Glutamatergic neuron (in vitro differentiated cells): Measurements from ENCODE around the gene DOCK2. TPM values are rescaled to one million over a fixed set of nuclear protein-coding genes. Genes with fewer than 3 reads are reported as not detected.

Source experiments
- DNase-seq: peaks from one replicate; pipeline ENCODE4 v3.0.0; 2022
- H3K27ac Mint-ChIP-seq: one replicate; pipeline ENCODE4 v1.8.0; 2020; ENCODE audit warnings: mild to moderate bottlenecking, mixed read lengths, inconsistent platforms; ENCODE audit not compliant: unreplicated experiment
- H3K27me3 Mint-ChIP-seq: one replicate; pipeline ENCODE4 v1.8.0; 2020; ENCODE audit warnings: mild to moderate bottlenecking, moderate library complexity, mixed read lengths, inconsistent platforms; ENCODE audit not compliant: unreplicated experiment
- H3K36me3 Mint-ChIP-seq: one replicate; pipeline ENCODE4 v1.8.0; 2020; ENCODE audit warnings: mild to moderate bottlenecking, mixed read lengths, inconsistent platforms; ENCODE audit not compliant: unreplicated experiment
- H3K4me1 Mint-ChIP-seq: one replicate; pipeline ENCODE4 v1.8.0; 2020; ENCODE audit warnings: mild to moderate bottlenecking, low read depth, mixed read lengths, inconsistent platforms; ENCODE audit not compliant: unreplicated experiment
- H3K4me3 Mint-ChIP-seq: one replicate; pipeline ENCODE4 v1.8.0; 2020; ENCODE audit warnings: mild to moderate bottlenecking, mixed read lengths, inconsistent platforms; ENCODE audit not compliant: unreplicated experiment
- H3K9me3 Mint-ChIP-seq: one replicate; pipeline ENCODE4 v1.8.0; 2020; ENCODE audit warnings: mild to moderate bottlenecking, moderate library complexity, mixed read lengths, inconsistent platforms; ENCODE audit not compliant: unreplicated experiment
- CTCF ChIP-seq: fragments of 200-600 bp; sonication (generic); IDR thresholded peaks from one replicate; pipeline ENCODE4 v1.5.0; 2021; ENCODE audit not compliant: partially characterized antibody, unreplicated experiment
- total RNA-seq: library from RNA; stranded (reverse); fragmentation: NEBNext Ultra II Directional; extraction: Animal tissue kit (Norgen Biotek cat#: 25700); gene quantifications from one replicate; pipeline ENCODE4 v1.2.1, GENCODE V29; 2021; ENCODE audit not compliant: unreplicated experiment

DOCK2 gene
- total RNA-seq, 1 donor from 2014 or later, result 0.66 TPM

GRCh38 chr5:169993485-169993790 lies 356.4 kb downstream of the DOCK2 start:
- Mint-ChIP-seq H3K36me3 (no peaks in the 10 kb centered on the region), H3K27me3 (peaks cover 2% of the 10 kb centered on the region), H3K9me3 (peaks cover 3% of the 10 kb centered on the region), H3K4me1 (peaks cover 1% of the 10 kb centered on the region), H3K27ac (no peak overlapping the region), H3K4me3 (no peak overlapping the region)
- TF ChIP-seq CTCF, result no peak
- DNase-seq, result no peak

- H3K27me3 Mint-ChIP-seq, result peaks cover 2% of the 10 kb centered on the region
- no peaks in the 10 kb centered on the region for H3K36me3 Mint-ChIP-seq
- peaks cover 3% of the 10 kb centered on the region for H3K9me3 Mint-ChIP-seq
- H3K4me3 Mint-ChIP-seq, result no peak overlapping the region
- peaks cover 1% of the 10 kb centered on the region for H3K4me1 Mint-ChIP-seq
- H3K27ac Mint-ChIP-seq, result no peak overlapping the region
- no peak for TF ChIP-seq CTCF
- no peak for DNase-seq
Measured at GRCh38 chr5:169997798-169998197, 360.7 kb downstream of the DOCK2 start.

GRCh38 chr5:169999621-170000020 lies 362.5 kb downstream of the DOCK2 start:
- no peaks in the 10 kb centered on the region for H3K36me3 Mint-ChIP-seq
- TF ChIP-seq CTCF, result no peak
- peaks cover 1% of the 10 kb centered on the region for H3K4me1 Mint-ChIP-seq
- no peak overlapping the region for H3K27ac Mint-ChIP-seq
- DNase-seq, result no peak
- H3K9me3 Mint-ChIP-seq, result peaks cover under 1% of the 10 kb centered on the region
- peaks cover 2% of the 10 kb centered on the region for H3K27me3 Mint-ChIP-seq
- H3K4me3 Mint-ChIP-seq, result no peak overlapping the region

- no peak for TF ChIP-seq CTCF
- H3K36me3 Mint-ChIP-seq, result no peaks in the 10 kb centered on the region
- H3K4me3 Mint-ChIP-seq, result no peak overlapping the region
- no peak for DNase-seq
- peaks cover 2% of the 10 kb centered on the region for H3K27me3 Mint-ChIP-seq
- no peak overlapping the region for H3K27ac Mint-ChIP-seq
- H3K4me1 Mint-ChIP-seq, result peaks cover 1% of the 10 kb centered on the region
- no peaks in the 10 kb centered on the region for H3K9me3 Mint-ChIP-seq
Measured at GRCh38 chr5:170000155-170000554, 363.1 kb downstream of the DOCK2 start.

- no peak for DNase-seq
- Mint-ChIP-seq H3K9me3 (no peaks in the 10 kb centered on the region), H3K27ac (no peak overlapping the region), H3K4me1 (no peaks in the 10 kb centered on the region), H3K36me3 (no peaks in the 10 kb centered on the region), H3K27me3 (peaks cover 2% of the 10 kb centered on the region), H3K4me3 (no peak overlapping the region)
- TF ChIP-seq CTCF, result no peak
Measured at GRCh38 chr5:170006021-170006420, 368.9 kb downstream of the DOCK2 start.
